HCT116 (cell line): ENCODE data around the gene KAZN. TPM values are rescaled to one million over a fixed set of nuclear protein-coding genes. Genes with fewer than 3 reads are reported as not detected.

Source experiments
- ATAC-seq: fragments of 200-7000 bp; cut with Tn5 transposase; 2 replicates; pipeline ENCODE4 v1.9.1; 2020; ENCODE audit warnings: mild to moderate bottlenecking, moderate library complexity
- BruUV-seq: library from RNA; stranded (reverse); fragments of 400-500 nt; replicated peaks from 2 replicates; lab custom pipeline; 2021; lab: Mats Ljungman, UMichigan
- CTCF ChIA-PET: fragments of 300-600 bp; sonication (Branson Sonifier 250); formaldehyde crosslinking; loops from one replicate; lab custom pipeline; 2021; ENCODE audit warnings: antibody characterized with exemption; lab: Charles Lee
- POLR2A ChIA-PET: fragments of 300-600, 350-600 bp; sonication (Branson Sonifier 250); formaldehyde crosslinking; loops from one replicate; lab custom pipeline; 2021; ENCODE audit warnings: antibody characterized with exemption; lab: Charles Lee
- RAD21 ChIA-PET, 2 experiments: fragments of 300-600 bp; sonication (Branson Sonifier 250); formaldehyde crosslinking; loops; one replicate each; lab custom pipeline; 2023; ENCODE audit warnings: low total read pairs in 2 of 2; ENCODE audit not compliant: uncharacterized antibody in 2 of 2, unreplicated experiment in 2 of 2, low non-redundant PET in 1 of 2; lab: Charles Lee
- DNase-seq: peaks from one replicate; pipeline ENCODE4 v3.0.0-alpha.2; 2010; ENCODE audit warnings: low read depth, low spot score
- H2AFZ ChIP-seq: fragments of 200-600 bp; shearing (Covaris generic), sonication (generic); 2 replicates; pipeline ENCODE4 v1.6.1; 2017; ENCODE audit warnings: low read depth, mixed run types, mixed read lengths, antibody characterized with exemption, low read length; ENCODE audit not compliant: poor library complexity, severe bottlenecking
- H3K27ac ChIP-seq: 2 replicates; pipeline ENCODE4 v1.5.1; 2012; ENCODE audit warnings: low read depth, low read length
- H3K27me3 ChIP-seq: fragments of 200-600 bp; sonication (generic); 2 replicates; pipeline ENCODE4 v1.6.1; 2016; ENCODE audit warnings: mixed run types, low read length, mixed read lengths; ENCODE audit not compliant: insufficient read depth
- H3K36me3 ChIP-seq, 2 experiments: fragments of 200-500 bp in 1 of 2; fragments of 200-600 bp in 1 of 2; sonication (Bioruptor generic) in 1 of 2; sonication (generic) in 1 of 2; 2 replicates each; pipeline versions ENCODE4 v1.5.1 to v1.6.1; 2014 to 2016; ENCODE audit warnings: low read length in 2 of 2, inconsistent platforms in 1 of 2, mixed read lengths in 1 of 2, mixed run types in 1 of 2; ENCODE audit not compliant: insufficient read depth in 2 of 2, control insufficient read depth in 1 of 2
- H3K4me1 ChIP-seq, 2 experiments: fragments of 200-600 bp in 1 of 2; sonication (generic) in 1 of 2; 2 replicates each; pipeline versions ENCODE4 v1.5.1 to v1.6.1; 2012 to 2017; ENCODE audit warnings: low read length in 2 of 2, inconsistent platforms in 1 of 2, mild to moderate bottlenecking in 1 of 2, mixed read lengths in 1 of 2, mixed run types in 1 of 2, moderate library complexity in 1 of 2; ENCODE audit not compliant: insufficient read depth in 2 of 2, control insufficient read depth in 1 of 2
- H3K4me2 ChIP-seq: fragments of 200-600 bp; sonication (generic); 2 replicates; pipeline ENCODE4 v1.6.1; 2017; ENCODE audit warnings: mixed run types, low read length, mixed read lengths
- H3K4me3 ChIP-seq, 2 experiments: fragments of 200-600 bp in 1 of 2; sonication (generic) in 1 of 2; replicated peaks in 1 of 2; 2 replicates each; pipeline ENCODE4 v1.5.1; 2011 to 2016; ENCODE audit warnings: low read length in 2 of 2, control low read depth in 1 of 2, low read depth in 1 of 2, mild to moderate bottlenecking in 1 of 2, mixed read lengths in 1 of 2, mixed run types in 1 of 2
- H3K79me2 ChIP-seq: fragments of 200-600 bp; sonication (generic); 2 replicates; pipeline ENCODE4 v1.6.1; 2017; ENCODE audit warnings: mild to moderate bottlenecking, mixed run types, low read length, moderate library complexity, mixed read lengths; ENCODE audit not compliant: insufficient read depth
- H3K9ac ChIP-seq: fragments of 200-600 bp; sonication (generic); 2 replicates; pipeline ENCODE4 v1.6.1; 2016; ENCODE audit warnings: low read length, mixed read lengths
- H3K9me2 ChIP-seq: fragments of 200-600 bp; sonication (generic), shearing (Covaris generic); 2 replicates; pipeline ENCODE4 v1.6.1; 2017; ENCODE audit warnings: mixed run types, mild to moderate bottlenecking, moderate library complexity; ENCODE audit not compliant: insufficient read depth
- H3K9me3 ChIP-seq, 2 experiments: fragments of 200-500 bp in 1 of 2; fragments of 200-600 bp in 1 of 2; sonication (Bioruptor generic) in 1 of 2; sonication (generic) in 1 of 2; 2 replicates each; pipeline ENCODE4 v1.6.1; 2014 to 2017; ENCODE audit warnings: low read length in 2 of 2, mixed read lengths in 2 of 2, inconsistent platforms in 1 of 2, low read depth in 1 of 2, mild to moderate bottlenecking in 1 of 2, mixed run types in 1 of 2, moderate library complexity in 1 of 2; ENCODE audit not compliant: control insufficient read depth in 1 of 2, insufficient read depth in 1 of 2
- H4K20me1 ChIP-seq: fragments of 200-600 bp; sonication (generic), shearing (Covaris generic); 2 replicates; pipeline ENCODE4 v1.6.1; 2017; ENCODE audit warnings: mixed run types, mild to moderate bottlenecking, moderate library complexity; ENCODE audit not compliant: insufficient read depth
- ATF3 ChIP-seq: IDR thresholded peaks from 2 replicates; pipeline ENCODE4 v1.6.1; 2012
- CBX3 ChIP-seq: IDR thresholded peaks from 2 replicates; pipeline ENCODE4 v1.6.1; 2012; ENCODE audit warnings: low read depth
- EGR1 ChIP-seq: IDR thresholded peaks from 2 replicates; pipeline ENCODE4 v1.6.1; 2012; ENCODE audit warnings: low read depth
- EZH2phosphoT487 ChIP-seq: fragments of 200-600 bp; IDR thresholded peaks from 2 replicates; pipeline ENCODE4 v1.6.1; 2018; ENCODE audit warnings: antibody characterized with exemption, borderline replicate concordance
- JUND ChIP-seq: IDR thresholded peaks from 2 replicates; pipeline ENCODE4 v1.6.1; 2012
- POLR2A ChIP-seq: IDR thresholded peaks from 2 replicates; pipeline ENCODE4 v1.7.0; 2011; ENCODE audit warnings: borderline replicate concordance; ENCODE audit not compliant: insufficient read depth, insufficient read length; ENCODE audit errors: extremely low read depth
- SP1 ChIP-seq: IDR thresholded peaks from 2 replicates; pipeline ENCODE4 v1.6.1; 2012; ENCODE audit warnings: low read depth
- SRF ChIP-seq: IDR thresholded peaks from 2 replicates; pipeline ENCODE4 v1.6.1; 2012; ENCODE audit warnings: low read depth
- intact Hi-C: fragments of 100-400 bp; cut with micrococcal nuclease; formaldehyde crosslinking; loops from 2 replicates; pipeline ENCODE4 v1.10.0; 2022
- total RNA-seq: library from RNA; stranded (reverse); gene quantifications from one replicate; pipeline ENCODE4 v1.2.1, GENCODE V29; 2021; ENCODE audit not compliant: unreplicated experiment
- TF ChIP-seq, protein P1 (sequence below): IDR thresholded peaks from 2 replicates; pipeline ENCODE4 v1.6.1; 2012
- TF ChIP-seq, protein P2 (sequence below): IDR thresholded peaks from 2 replicates; pipeline ENCODE4 v1.6.1; 2012; ENCODE audit warnings: low read depth

Gene KAZN
- total RNA-seq, 1 experiment from 2014 or later = 13.4 TPM

DNA sequence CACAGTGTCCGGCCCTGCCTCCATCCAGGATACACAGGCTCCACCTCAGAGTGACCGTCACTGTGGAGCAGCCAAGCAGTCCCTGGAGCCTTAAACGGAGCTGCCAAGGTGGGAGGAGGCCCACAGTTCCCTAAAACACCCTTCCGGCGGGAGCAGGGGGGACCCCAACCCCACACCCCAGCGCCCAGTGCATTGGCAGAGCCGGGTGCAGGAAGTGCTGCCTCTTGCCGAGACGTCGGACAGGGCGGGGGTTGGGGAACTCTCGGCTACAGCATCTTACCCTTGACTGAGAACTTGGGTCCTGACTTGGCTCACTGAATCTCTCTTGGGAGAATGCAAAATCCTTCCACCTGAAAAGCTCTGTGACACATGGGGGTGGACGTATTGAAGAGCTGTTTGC lies 516.4 kb downstream of the KAZN start:
- ATAC-seq (no peak), DNase-seq (no peak)
- intact Hi-C loops = no loop called here
- ChIA-PET RAD21 (no interaction called here), POLR2A (no interaction called here)
- no peak overlapping the region for H3K27ac ChIP-seq
- no peaks in the 10 kb centered on the region for H3K36me3 ChIP-seq
- H3K9ac ChIP-seq = no peak overlapping the region
- TF ChIP-seq SRF = no peak
- TF ChIP-seq, protein P1, sequence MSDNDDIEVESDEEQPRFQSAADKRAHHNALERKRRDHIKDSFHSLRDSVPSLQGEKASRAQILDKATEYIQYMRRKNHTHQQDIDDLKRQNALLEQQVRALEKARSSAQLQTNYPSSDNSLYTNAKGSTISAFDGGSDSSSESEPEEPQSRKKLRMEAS = no peak
- TF ChIP-seq CBX3 = no peak
- TF ChIP-seq, all 23 proteins: peak for 0
- no peaks in the 10 kb centered on the region for H3K27me3 ChIP-seq
- H2AFZ ChIP-seq = no peak overlapping the region
- H3K79me2 ChIP-seq = no peaks in the 10 kb centered on the region
- H3K4me1 ChIP-seq = no peaks in the 10 kb centered on the region
- no peak overlapping the region for H3K4me3 ChIP-seq
- H3K9me3 ChIP-seq = no peaks in the 10 kb centered on the region
- H3K9me2 ChIP-seq = no peaks in the 10 kb centered on the region
- H3K4me2 ChIP-seq = no peak overlapping the region
- no peaks in the 10 kb centered on the region for H4K20me1 ChIP-seq
- no TSS peak for BruUV-seq
- CTCF ChIA-PET = no interaction called here

DNA sequence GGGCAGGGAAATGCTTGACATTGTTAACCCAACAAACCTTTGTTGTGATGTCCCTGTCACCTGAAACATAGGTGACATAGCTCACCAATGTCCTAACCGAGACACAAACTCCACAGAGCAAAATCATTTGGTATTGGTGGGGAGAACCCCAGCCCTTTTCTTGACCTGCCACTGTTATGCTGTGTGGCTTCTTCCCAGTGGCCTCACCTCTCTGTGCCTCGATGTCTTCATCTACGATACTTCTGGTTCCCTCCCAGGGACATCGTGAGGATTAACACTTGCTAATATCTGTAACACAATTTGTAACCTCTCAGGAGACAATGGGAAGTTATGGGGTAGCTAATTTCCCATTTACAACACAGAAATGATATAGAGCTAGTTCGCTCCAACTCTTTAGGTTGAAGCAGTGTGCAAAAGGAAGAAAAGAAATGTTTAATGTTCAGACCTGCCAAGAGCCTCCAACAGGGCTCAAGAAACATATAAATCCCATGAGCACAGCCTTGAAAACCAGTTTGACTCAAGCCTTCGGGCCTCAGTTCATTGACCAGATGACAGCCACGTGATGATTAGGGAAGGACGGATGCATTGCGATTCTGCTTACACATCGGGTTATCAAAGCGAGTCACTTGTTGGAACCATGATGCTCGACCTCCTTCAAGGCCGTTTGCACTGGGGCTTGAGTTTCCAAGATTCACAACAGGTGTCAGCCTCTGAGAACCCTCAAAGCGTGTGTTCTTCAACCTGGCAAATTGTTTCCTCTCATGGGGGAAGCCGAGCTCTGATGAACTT lies 517.3 kb downstream of the KAZN start:
- Histone ChIP-seq H3K4me1 (no peaks in the 10 kb centered on the region), H3K27me3 (no peaks in the 10 kb centered on the region), H3K9me2 (no peaks in the 10 kb centered on the region), H3K36me3 (no peaks in the 10 kb centered on the region), H2AFZ (no peak overlapping the region), H3K4me2 (no peak overlapping the region), H4K20me1 (no peaks in the 10 kb centered on the region), H3K27ac (no peak overlapping the region), H3K4me3 (no peak overlapping the region)
- intact Hi-C loops = no loop called here
- CTCF ChIA-PET = no interaction called here
- TF ChIP-seq EZH2phosphoT487 (no peak), EGR1 (no peak), SRF (no peak), JUND (no peak), ATF3 (no peak), SP1 (no peak), POLR2A (no peak)
- TF ChIP-seq, protein P2, sequence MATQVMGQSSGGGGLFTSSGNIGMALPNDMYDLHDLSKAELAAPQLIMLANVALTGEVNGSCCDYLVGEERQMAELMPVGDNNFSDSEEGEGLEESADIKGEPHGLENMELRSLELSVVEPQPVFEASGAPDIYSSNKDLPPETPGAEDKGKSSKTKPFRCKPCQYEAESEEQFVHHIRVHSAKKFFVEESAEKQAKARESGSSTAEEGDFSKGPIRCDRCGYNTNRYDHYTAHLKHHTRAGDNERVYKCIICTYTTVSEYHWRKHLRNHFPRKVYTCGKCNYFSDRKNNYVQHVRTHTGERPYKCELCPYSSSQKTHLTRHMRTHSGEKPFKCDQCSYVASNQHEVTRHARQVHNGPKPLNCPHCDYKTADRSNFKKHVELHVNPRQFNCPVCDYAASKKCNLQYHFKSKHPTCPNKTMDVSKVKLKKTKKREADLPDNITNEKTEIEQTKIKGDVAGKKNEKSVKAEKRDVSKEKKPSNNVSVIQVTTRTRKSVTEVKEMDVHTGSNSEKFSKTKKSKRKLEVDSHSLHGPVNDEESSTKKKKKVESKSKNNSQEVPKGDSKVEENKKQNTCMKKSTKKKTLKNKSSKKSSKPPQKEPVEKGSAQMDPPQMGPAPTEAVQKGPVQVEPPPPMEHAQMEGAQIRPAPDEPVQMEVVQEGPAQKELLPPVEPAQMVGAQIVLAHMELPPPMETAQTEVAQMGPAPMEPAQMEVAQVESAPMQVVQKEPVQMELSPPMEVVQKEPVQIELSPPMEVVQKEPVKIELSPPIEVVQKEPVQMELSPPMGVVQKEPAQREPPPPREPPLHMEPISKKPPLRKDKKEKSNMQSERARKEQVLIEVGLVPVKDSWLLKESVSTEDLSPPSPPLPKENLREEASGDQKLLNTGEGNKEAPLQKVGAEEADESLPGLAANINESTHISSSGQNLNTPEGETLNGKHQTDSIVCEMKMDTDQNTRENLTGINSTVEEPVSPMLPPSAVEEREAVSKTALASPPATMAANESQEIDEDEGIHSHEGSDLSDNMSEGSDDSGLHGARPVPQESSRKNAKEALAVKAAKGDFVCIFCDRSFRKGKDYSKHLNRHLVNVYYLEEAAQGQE = no peak
- TF ChIP-seq, all 23 proteins: peak for 0
- DNase-seq = no peak
- H3K79me2 ChIP-seq = no peaks in the 10 kb centered on the region
- ChIA-PET POLR2A (interaction anchor here (0.6 kb wide), 1 partner anchor 36 kb away, joined by 4 read pairs; no protein-coding TSS in a partner anchor), RAD21 (no interaction called here)
- H3K9ac ChIP-seq = no peak overlapping the region
- ATAC-seq = no peak
- BruUV-seq = no TSS peak
- H3K9me3 ChIP-seq = no peaks in the 10 kb centered on the region
